Mesendoderm (in vitro differentiated cells): Measurements from ENCODE around the gene P3H3.
A peak's percentile ranks its signal among the peaks of the same experiment; 100 is the strongest.
"Not testable (repeated sequence)": the region's sequence is repeated elsewhere in the genome, so short reads cannot be mapped to it uniquely, and the experiment has no call there.

ENCODE experiments used
- DNase-seq: peaks from one replicate; pipeline ENCODE4 v3.0.0; 2013
- H2AK5ac ChIP-seq: 2 replicates; pipeline ENCODE4 v1.6.1; 2013; ENCODE audit warnings: low read length, inconsistent platforms
- H2BK120ac ChIP-seq: 2 replicates; pipeline ENCODE4 v1.6.1; 2013; ENCODE audit warnings: low read depth, mild to moderate bottlenecking, low read length, moderate library complexity, mixed read lengths
- H2BK15ac ChIP-seq: replicated peaks from 2 replicates; pipeline ENCODE4 v1.6.1; 2013; ENCODE audit warnings: low read depth, mild to moderate bottlenecking, moderate library complexity
- H2BK5ac ChIP-seq: 2 replicates; pipeline ENCODE4 v1.6.1; 2013; ENCODE audit warnings: low read length, inconsistent platforms
- H3K18ac ChIP-seq: 2 replicates; pipeline ENCODE4 v1.6.1; 2013; ENCODE audit warnings: mild to moderate bottlenecking, low read length, mixed read lengths
- H3K23ac ChIP-seq: one replicate; pipeline ENCODE4 v1.6.1; 2013; ENCODE audit warnings: low read length
- H3K27ac ChIP-seq: 2 replicates; pipeline ENCODE4 v1.5.1; 2013; ENCODE audit warnings: low read depth, mild to moderate bottlenecking, inconsistent platforms, low read length, moderate library complexity
- H3K27me3 ChIP-seq: 2 replicates; pipeline ENCODE4 v1.6.1; 2013; ENCODE audit warnings: low read length, control low read depth, mild to moderate bottlenecking, inconsistent platforms; ENCODE audit not compliant: insufficient read depth, poor library complexity
- H3K36me3 ChIP-seq: 2 replicates; pipeline ENCODE4 v1.6.1; 2013; ENCODE audit warnings: low read length, inconsistent platforms; ENCODE audit not compliant: control insufficient read depth, insufficient read depth
- H3K4ac ChIP-seq: one replicate; pipeline ENCODE4 v1.6.1; 2013; ENCODE audit warnings: low read depth, mild to moderate bottlenecking, low read length, moderate library complexity
- H3K4me1 ChIP-seq: 2 replicates; pipeline ENCODE4 v1.6.1; 2013; ENCODE audit warnings: low read depth, low read length, inconsistent platforms; ENCODE audit not compliant: control insufficient read depth
- H3K4me2 ChIP-seq: 2 replicates; pipeline ENCODE4 v1.6.1; 2013; ENCODE audit warnings: low read length
- H3K4me3 ChIP-seq: 2 replicates; pipeline ENCODE4 v1.5.1; 2013; ENCODE audit warnings: mild to moderate bottlenecking, low read length
- H3K56ac ChIP-seq: one replicate; pipeline ENCODE4 v1.6.1; 2013; ENCODE audit warnings: low read length
- H3K79me1 ChIP-seq: 2 replicates; pipeline ENCODE4 v1.6.1; 2013; ENCODE audit warnings: low read length, inconsistent platforms
- H3K79me2 ChIP-seq: 2 replicates; pipeline ENCODE4 v1.6.1; 2013; ENCODE audit warnings: mild to moderate bottlenecking, low read length; ENCODE audit not compliant: control insufficient read depth, insufficient read depth
- H3K9ac ChIP-seq: 2 replicates; pipeline ENCODE4 v1.6.1; 2013; ENCODE audit warnings: low read length, inconsistent platforms
- H4K5ac ChIP-seq: one replicate; pipeline ENCODE4 v1.6.1; 2013; ENCODE audit warnings: low read length
- H4K8ac ChIP-seq: one replicate; pipeline ENCODE4 v1.6.1; 2013; ENCODE audit warnings: low read depth, mild to moderate bottlenecking, control low read depth, low read length, moderate library complexity
- WGBS: extraction: QIAGEN DNeasy Blood & Tissue Kit; methylation state at CpG from one replicate; pipeline ENCODE4 v1.1.7; 2013; ENCODE audit warnings: low lambda C conversion rate, missing lambda C conversion rate; ENCODE audit not compliant: insufficient coverage; ENCODE audit errors: extremely low coverage; 5-methylcytosine and 5-hydroxymethylcytosine counted together

The P3H3 gene

GRCh38 chr12:6873094-6874014, 45.1 kb downstream of the P3H3 start, which contains the start of gene SPSB2:
Gene SPSB2 (minus strand): TSS chr12:6873303. CDS start chr12:6872901, 402 bp downstream.
- H3K36me3 ChIP-seq: peaks cover 6% of the 10 kb centered on the region
- peaks cover 13% of the 10 kb centered on the region for H3K79me1 ChIP-seq
- H3K23ac ChIP-seq: peak within 1 kb of the TSS; percentile 69
- peak within 1 kb of the TSS; percentile 75 for H3K4ac ChIP-seq
- no CpG with 5 or more reads among the region's 66 CpGs for WGBS
- no peaks in the 10 kb centered on the region for H3K27me3 ChIP-seq
- H3K4me2 ChIP-seq: peak within 1 kb of the TSS; percentile 87
- H2BK120ac ChIP-seq: no peak within 1 kb of the TSS
- no peak within 1 kb of the TSS for H2BK15ac ChIP-seq
- no peak within 1 kb of the TSS for H4K5ac ChIP-seq
- peak; percentile 99 for DNase-seq
- no peak within 1 kb of the TSS for H2AK5ac ChIP-seq
- peak within 1 kb of the TSS; percentile 66 for H3K27ac ChIP-seq
- H4K8ac ChIP-seq: no peak within 1 kb of the TSS
- H3K79me2 ChIP-seq: peaks cover 10% of the 10 kb centered on the region
- peak within 1 kb of the TSS; percentile 95 for H3K56ac ChIP-seq
- peak within 1 kb of the TSS; percentile 70 for H3K18ac ChIP-seq
- peak within 1 kb of the TSS; percentile 69 for H2BK5ac ChIP-seq
- H3K4me1 ChIP-seq: peaks cover 1% of the 10 kb centered on the region
- H3K9ac ChIP-seq: peak within 1 kb of the TSS; percentile 98
- H3K4me3 ChIP-seq: peak within 1 kb of the TSS; percentile 82

GRCh38 chr12:6874015-6874368, 45.8 kb downstream of the P3H3 start:
- DNase-seq, H2AK5ac ChIP-seq: not testable (repeated sequence)
- H3K27ac ChIP-seq: peak overlapping the region; percentile 42

GRCh38 chr12:6879824-6880223, 51.6 kb downstream of the P3H3 start:
- not testable (repeated sequence) for DNase-seq, H3K27me3 ChIP-seq
- no CpG with 5 or more reads among the region's 11 CpGs for WGBS

More at GRCh38 chr12:6874015-6874368, 45.8 kb downstream of the P3H3 start:
- H3K27me3 ChIP-seq, H2BK5ac ChIP-seq, H2BK15ac ChIP-seq, H4K5ac ChIP-seq, H3K36me3 ChIP-seq, H4K8ac ChIP-seq, H3K4me1 ChIP-seq, H3K79me2 ChIP-seq, H2BK120ac ChIP-seq, H3K4ac ChIP-seq: not testable (repeated sequence)
- peaks cover 12% of the 10 kb centered on the region for H3K79me1 ChIP-seq
- peak overlapping the region; percentile 73 for H3K4me3 ChIP-seq
- WGBS: no CpG with 5 or more reads among the region's 9 CpGs
- peak overlapping the region; percentile 24 for H3K18ac ChIP-seq
- peak overlapping the region; percentile 76 for H3K9ac ChIP-seq
- H3K56ac ChIP-seq: peak overlapping the region; percentile 95
- H3K23ac ChIP-seq: peak overlapping the region; percentile 2
- H3K4me2 ChIP-seq: peak overlapping the region; percentile 87

GRCh38 chr12:6883252-6883651, 55.0 kb downstream of the P3H3 start:
- Histone ChIP-seq H3K27ac (no peak overlapping the region), H4K8ac (no peak overlapping the region), H3K36me3 (no peaks in the 10 kb centered on the region), H3K56ac (no peak overlapping the region), H2BK120ac (no peak overlapping the region), H3K4me3 (no peak overlapping the region), H3K4me1 (no peaks in the 10 kb centered on the region), H3K79me2 (no peaks in the 10 kb centered on the region), H3K4ac (no peak overlapping the region), H2BK5ac (no peak overlapping the region), H2AK5ac (no peak overlapping the region), H3K23ac (no peak overlapping the region), H3K79me1 (no peaks in the 10 kb centered on the region), H4K5ac (no peak overlapping the region), H3K18ac (no peak overlapping the region), H2BK15ac (no peak overlapping the region), H3K4me2 (no peak overlapping the region), H3K9ac (no peak overlapping the region), H3K27me3 (no peaks in the 10 kb centered on the region)
- WGBS: no CpG with 5 or more reads among the region's 5 CpGs
- DNase-seq: no peak

More at GRCh38 chr12:6879824-6880223, 51.6 kb downstream of the P3H3 start:
- not testable (repeated sequence) for H3K79me1 ChIP-seq, H4K8ac ChIP-seq, H3K18ac ChIP-seq, H3K56ac ChIP-seq, H3K9ac ChIP-seq, H3K4me2 ChIP-seq, H3K4me3 ChIP-seq, H2BK120ac ChIP-seq, H3K4ac ChIP-seq, H2AK5ac ChIP-seq, H3K23ac ChIP-seq, H2BK5ac ChIP-seq, H3K4me1 ChIP-seq, H4K5ac ChIP-seq, H3K27ac ChIP-seq, H2BK15ac ChIP-seq, H3K36me3 ChIP-seq, H3K79me2 ChIP-seq

GRCh38 chr12:6883683-6884082, 55.5 kb downstream of the P3H3 start:
- Histone ChIP-seq H2BK15ac (no peak overlapping the region), H3K27ac (no peak overlapping the region), H3K36me3 (no peaks in the 10 kb centered on the region), H3K27me3 (no peaks in the 10 kb centered on the region), H3K4me1 (no peaks in the 10 kb centered on the region), H3K4ac (no peak overlapping the region), H2AK5ac (peak overlapping the region; percentile 33), H2BK5ac (peak overlapping the region; percentile 39), H3K79me1 (no peaks in the 10 kb centered on the region), H3K9ac (no peak overlapping the region), H3K4me3 (no peak overlapping the region), H3K79me2 (no peaks in the 10 kb centered on the region), H3K56ac (peak overlapping the region; percentile 17), H3K4me2 (no peak overlapping the region), H4K8ac (no peak overlapping the region), H4K5ac (no peak overlapping the region), H3K18ac (no peak overlapping the region), H3K23ac (no peak overlapping the region), H2BK120ac (no peak overlapping the region)
- WGBS: no CpG with 5 or more reads among the region's 11 CpGs
- DNase-seq: no peak
